Naive thymus-derived CD8-positive, alpha-beta T cell (primary cell): Measurements from ENCODE around the gene KPNA2. TPM values are rescaled to one million over a fixed set of nuclear protein-coding genes. Genes with fewer than 3 reads are reported as not detected.
A peak's percentile ranks its signal among the peaks of the same experiment; 100 is the strongest.
"Not testable (repeated sequence)": the region's sequence is repeated elsewhere in the genome, so short reads cannot be mapped to it uniquely, and the experiment has no call there.

Experiments used
- ATAC-seq, 2 donors: fragments of 150-1000 bp; cut with Tn5 transposase in 1 of 2; sonication (Bioruptor Pico), chemical (Tn5 transposase) in 1 of 2; 1 replicate in 1 of 2; 2 replicates in 1 of 2; pipeline ENCODE4 v1.10.0; 2021; ENCODE audit warnings: mild to moderate bottlenecking in 2 of 2, moderate library complexity in 2 of 2
- POLR2A ChIA-PET: fragments of 350-600 bp; sonication (Branson Sonifier 250); formaldehyde crosslinking; loops from one replicate; lab custom pipeline; 2021; ENCODE audit warnings: antibody characterized with exemption; lab: Charles Lee
- DNase-seq, 10 donors: peaks; one replicate each; pipeline versions ENCODE4 v3.0.0 to v3.0.0-alpha.2; 2020 to 2022
- H3K27ac Mint-ChIP-seq, 10 donors: one replicate each; pipeline ENCODE4 v1.8.0; 2020 to 2022; ENCODE audit warnings: mild to moderate bottlenecking in 10 of 10, mixed read lengths in 10 of 10, moderate library complexity in 4 of 10, inconsistent platforms in 1 of 10
- H3K27me3 Mint-ChIP-seq, 5 donors: one replicate each; pipeline ENCODE4 v1.8.0; 2021 to 2022; ENCODE audit warnings: mixed read lengths in 5 of 5
- H3K36me3 Mint-ChIP-seq, 3 donors: one replicate each; pipeline ENCODE4 v1.8.0; 2020 to 2022; ENCODE audit warnings: mixed read lengths in 3 of 3, mild to moderate bottlenecking in 2 of 3, inconsistent platforms in 1 of 3
- H3K4me1 Mint-ChIP-seq, 4 donors: one replicate each; pipeline ENCODE4 v1.8.0; 2021 to 2022; ENCODE audit warnings: mixed read lengths in 4 of 4
- H3K4me3 Mint-ChIP-seq, 10 donors: one replicate each; pipeline ENCODE4 v1.8.0; 2020 to 2022; ENCODE audit warnings: mild to moderate bottlenecking in 10 of 10, mixed read lengths in 10 of 10, moderate library complexity in 6 of 10, inconsistent platforms in 1 of 10
- H3K9me3 Mint-ChIP-seq, 9 donors: one replicate each; pipeline ENCODE4 v1.8.0; 2020 to 2022; ENCODE audit warnings: mixed read lengths in 9 of 9, mild to moderate bottlenecking in 3 of 9, inconsistent platforms in 1 of 9, moderate library complexity in 1 of 9
- polyA plus RNA-seq, 3 donors: library from polyadenylated mRNA; unstranded; fragments of 300-500 nt; fragmentation: Illumina TruSeq; gene quantifications; one replicate each; pipeline ENCODE4 v1.2.3, GENCODE V29; 2021
- total RNA-seq, 8 experiments: library from RNA in 2 of 8; stranded (reverse) in 2 of 8; gene quantifications; one replicate each; pipeline ENCODE4 v1.2.3 and lab custom pipeline; 2021 to 2026

Gene KPNA2
- total and polyA plus RNA-seq, 5 experiments from 2014 or later = 8.9 to 17.0 (median 13.7) TPM

- Mint-ChIP-seq H3K27me3 (no peaks in the 10 kb centered on the region), H3K4me3 (no peak overlapping the region), H3K9me3 (no peaks in the 10 kb centered on the region), H3K27ac (no peak overlapping the region), H3K4me1 (no peaks in the 10 kb centered on the region), H3K36me3 (no peaks in the 10 kb centered on the region)
- POLR2A ChIA-PET = interaction anchor here (0.6 to 0.7 kb wide), 3 partner anchors 28 to 312 kb away, joined by 3 to 8 read pairs (median 3); no protein-coding TSS in a partner anchor
- ATAC-seq = no peak
- no peak for DNase-seq
These were observed 38.7 kb downstream of the KPNA2 start for GRCh38 chr17:68074279-68074678.

- H3K4me3 Mint-ChIP-seq, H3K27me3 Mint-ChIP-seq, H3K27ac Mint-ChIP-seq, H3K9me3 Mint-ChIP-seq, DNase-seq, ATAC-seq, POLR2A ChIA-PET, H3K4me1 Mint-ChIP-seq, H3K36me3 Mint-ChIP-seq: not testable (repeated sequence)
These were observed 40.5 kb downstream of the KPNA2 start for GRCh38 chr17:68075953-68076607.

- DNase-seq, H3K36me3 Mint-ChIP-seq, H3K4me3 Mint-ChIP-seq, H3K27ac Mint-ChIP-seq, H3K9me3 Mint-ChIP-seq, POLR2A ChIA-PET, ATAC-seq, H3K4me1 Mint-ChIP-seq, H3K27me3 Mint-ChIP-seq: not testable (repeated sequence)
These were observed 42.0 kb downstream of the KPNA2 start for GRCh38 chr17:68077498-68077897.

GRCh38 chr17:68080411-68081150 lies 45.0 kb downstream of the KPNA2 start:
- no peak overlapping the region for H3K4me3 Mint-ChIP-seq
- H3K4me1 Mint-ChIP-seq = peaks cover 7 to 13% (median 12%) of the 10 kb centered on the region in 4 donors
- H3K9me3 Mint-ChIP-seq = no peaks in the 10 kb centered on the region
- POLR2A ChIA-PET = interaction anchor here (0.6 kb wide), 1 partner anchor 639 kb away, joined by 4 read pairs; no protein-coding TSS in a partner anchor
- ATAC-seq (no peak), DNase-seq (no peak)
- no peaks in the 10 kb centered on the region for H3K27me3 Mint-ChIP-seq
- H3K27ac Mint-ChIP-seq = no peak overlapping the region
- H3K36me3 Mint-ChIP-seq = no peaks in the 10 kb centered on the region

- H3K4me3 Mint-ChIP-seq = peak overlapping the region in 1 of 10 donors; percentile 54
- ATAC-seq, H3K27me3 Mint-ChIP-seq, H3K9me3 Mint-ChIP-seq, H3K36me3 Mint-ChIP-seq, DNase-seq: not testable (repeated sequence)
- POLR2A ChIA-PET = interaction anchor here (0.6 kb wide), 1 partner anchor 640 kb away, joined by 4 read pairs; no protein-coding TSS in a partner anchor
- peaks cover 14 to 23% (median 22%) of the 10 kb centered on the region in 4 donors for H3K4me1 Mint-ChIP-seq
- H3K27ac Mint-ChIP-seq = peak overlapping the region in 1 of 10 donors; percentile 58
These were observed 46.0 kb downstream of the KPNA2 start for GRCh38 chr17:68081305-68082265.

GRCh38 chr17:68085771-68086381 lies 50.3 kb downstream of the KPNA2 start:
- POLR2A ChIA-PET = interaction anchor here (0.7 kb wide), 1 partner anchor 161 kb away, joined by 3 read pairs; no protein-coding TSS in a partner anchor
- H3K27me3 Mint-ChIP-seq = no peaks in the 10 kb centered on the region
- peak; percentile 19 for ATAC-seq
- H3K4me1 Mint-ChIP-seq = peaks cover 27 to 57% (median 51%) of the 10 kb centered on the region in 4 donors
- no peaks in the 10 kb centered on the region for H3K9me3 Mint-ChIP-seq
- H3K4me3 Mint-ChIP-seq = peak overlapping the region; percentile 69 to 90 (median 81)
- peak in 2 of 10 donors; percentile 22 to 31 for DNase-seq
- peak overlapping the region; percentile 5 to 89 (median 44) for H3K27ac Mint-ChIP-seq
- H3K36me3 Mint-ChIP-seq = no peaks in the 10 kb centered on the region

GRCh38 chr17:68086666-68087065 lies 51.1 kb downstream of the KPNA2 start:
- H3K4me3 Mint-ChIP-seq = peak overlapping the region; percentile 69 to 90 (median 81)
- H3K36me3 Mint-ChIP-seq, H3K27me3 Mint-ChIP-seq, DNase-seq, H3K9me3 Mint-ChIP-seq, ATAC-seq: not testable (repeated sequence)
- POLR2A ChIA-PET = interaction anchor here (0.7 kb wide), 1 partner anchor 1001 kb away, joined by 4 read pairs; no protein-coding TSS in a partner anchor
- H3K4me1 Mint-ChIP-seq = peaks cover 27 to 52% (median 49%) of the 10 kb centered on the region in 4 donors
- peak overlapping the region; percentile 17 to 89 (median 69) for H3K27ac Mint-ChIP-seq

- H3K36me3 Mint-ChIP-seq, H3K27me3 Mint-ChIP-seq, H3K9me3 Mint-ChIP-seq: not testable (repeated sequence)
- peak; percentile 91 to 94 for ATAC-seq
- peak overlapping the region; percentile 69 to 90 (median 81) for H3K4me3 Mint-ChIP-seq
- POLR2A ChIA-PET = interaction anchor here (0.6 to 0.7 kb wide), 2 partner anchors 57 to 1002 kb away, joined by 3 to 4 read pairs; no protein-coding TSS in a partner anchor
- peak overlapping the region; percentile 17 to 89 (median 69) for H3K27ac Mint-ChIP-seq
- H3K4me1 Mint-ChIP-seq = peaks cover 25 to 49% (median 46%) of the 10 kb centered on the region in 4 donors
- peak in 9 of 10 donors; percentile 25 to 73 (median 42) for DNase-seq
These were observed 51.6 kb downstream of the KPNA2 start for GRCh38 chr17:68087131-68087623.

- Mint-ChIP-seq H3K36me3 (no peaks in the 10 kb centered on the region), H3K4me3 (peak overlapping the region in 8 of 10 donors; percentile 19 to 90 (median 80)), H3K27me3 (no peaks in the 10 kb centered on the region), H3K4me1 (peaks cover 25 to 49% (median 46%) of the 10 kb centered on the region in 4 donors), H3K9me3 (no peaks in the 10 kb centered on the region), H3K27ac (peak overlapping the region in 4 of 10 donors; percentile 9 to 68 (median 30))
- no peak for ATAC-seq
- POLR2A ChIA-PET = no interaction called here
- DNase-seq = no peak
These were observed 52.3 kb downstream of the KPNA2 start for GRCh38 chr17:68087851-68088250.

- Mint-ChIP-seq H3K4me1 (peaks cover 22 to 49% (median 46%) of the 10 kb centered on the region in 4 donors), H3K4me3 (no peak overlapping the region), H3K27me3 (no peaks in the 10 kb centered on the region), H3K27ac (peak overlapping the region in 1 of 10 donors; percentile 12), H3K9me3 (no peaks in the 10 kb centered on the region), H3K36me3 (no peaks in the 10 kb centered on the region)
- DNase-seq = no peak
- ATAC-seq = no peak
- POLR2A ChIA-PET = no interaction called here
These were observed 54.3 kb downstream of the KPNA2 start for GRCh38 chr17:68089881-68090280.

- Mint-ChIP-seq H3K36me3 (no peaks in the 10 kb centered on the region), H3K9me3 (no peaks in the 10 kb centered on the region), H3K4me3 (no peak overlapping the region), H3K27ac (no peak overlapping the region), H3K4me1 (peaks cover 3 to 7% (median 6%) of the 10 kb centered on the region in 4 donors), H3K27me3 (no peaks in the 10 kb centered on the region)
- ATAC-seq (no peak), DNase-seq (no peak)
- POLR2A ChIA-PET = no interaction called here
These were observed 59.0 kb downstream of the KPNA2 start for GRCh38 chr17:68094481-68095078.
